HepG2 (cell line): ENCODE results near the gene EPHX1. TPM values are rescaled to one million over a fixed set of nuclear protein-coding genes. Genes with fewer than 3 reads are reported as not detected.

ENCODE experiments used
- ARID5B ChIP-seq: IDR thresholded peaks from 2 replicates; pipeline ENCODE4 v1.4.0; 2020; ENCODE audit warnings: mild to moderate bottlenecking, missing genetic modification reagents
- CBX5 ChIP-seq: sonication (generic); formaldehyde crosslinking; IDR thresholded peaks from 2 replicates; pipeline ENCODE4 v1.4.0; 2020; ENCODE audit warnings: missing genetic modification reagents, borderline replicate concordance
- DMAP1 ChIP-seq: IDR thresholded peaks from 2 replicates; pipeline ENCODE4 v1.6.1; 2016
- ETV5 ChIP-seq: IDR thresholded peaks from 2 replicates; pipeline ENCODE4 v1.6.1; 2018; ENCODE audit warnings: missing biosample characterization, missing genetic modification reagents, inconsistent platforms, borderline replicate concordance
- GFI1 ChIP-seq: sonication (generic); formaldehyde crosslinking; IDR thresholded peaks from 2 replicates; pipeline ENCODE4 v1.5.0; 2020; ENCODE audit warnings: missing genetic modification reagents, mild to moderate bottlenecking, borderline replicate concordance
- JUND ChIP-seq: sonication (generic); formaldehyde crosslinking; IDR thresholded peaks from 2 replicates; pipeline ENCODE4 v1.8.0; 2022; ENCODE audit warnings: mild to moderate bottlenecking, missing genetic modification reagents
- KLF9 ChIP-seq: IDR thresholded peaks from 2 replicates; pipeline ENCODE4 v1.6.1; 2016; ENCODE audit warnings: low read depth
- MTA3 ChIP-seq: sonication (generic); formaldehyde crosslinking; IDR thresholded peaks from 2 replicates; pipeline ENCODE4 v1.4.0; 2020; ENCODE audit warnings: missing genetic modification reagents
- NFKB2 ChIP-seq: sonication (generic); formaldehyde crosslinking; IDR thresholded peaks from 2 replicates; pipeline ENCODE4 v1.4.0; 2020; ENCODE audit warnings: missing genetic modification reagents, borderline replicate concordance
- RARA ChIP-seq: IDR thresholded peaks from 2 replicates; pipeline ENCODE4 v1.6.1; 2016; ENCODE audit warnings: missing genetic modification reagents, missing compliant biosample characterization
- SIN3A ChIP-seq: IDR thresholded peaks from 2 replicates; pipeline ENCODE4 v1.6.1; 2011; ENCODE audit warnings: low read depth, mild to moderate bottlenecking, control low read depth, low read length, borderline replicate concordance
- TAF1 ChIP-seq: sonication (generic); formaldehyde crosslinking; IDR thresholded peaks from 2 replicates; pipeline ENCODE4 v1.4.0; 2020; ENCODE audit warnings: missing genetic modification reagents
- YEATS4 ChIP-seq: sonication (generic); formaldehyde crosslinking; IDR thresholded peaks from 2 replicates; pipeline ENCODE4 v1.4.0; 2020; ENCODE audit warnings: missing genetic modification reagents, borderline replicate concordance
- ZBTB21 ChIP-seq: sonication (generic); formaldehyde crosslinking; IDR thresholded peaks from 2 replicates; pipeline ENCODE4 v1.4.0; 2020; ENCODE audit warnings: missing genetic modification reagents
- ZNF101 ChIP-seq: sonication (generic); formaldehyde crosslinking; IDR thresholded peaks from 2 replicates; pipeline ENCODE4 v1.4.0; 2020; ENCODE audit warnings: mild to moderate bottlenecking, low read depth, missing genetic modification reagents, borderline replicate concordance
- ZNF121 ChIP-seq: sonication (generic); formaldehyde crosslinking; IDR thresholded peaks from 2 replicates; pipeline ENCODE4 v1.5.0; 2020; ENCODE audit warnings: mild to moderate bottlenecking, missing genetic modification reagents
- ZNF317 ChIP-seq: sonication (generic); formaldehyde crosslinking; IDR thresholded peaks from 2 replicates; pipeline ENCODE4 v1.5.0; 2020; ENCODE audit warnings: mild to moderate bottlenecking, missing genetic modification reagents
- ZSCAN9 ChIP-seq: IDR thresholded peaks from 2 replicates; pipeline ENCODE4 v1.6.1; 2016; ENCODE audit warnings: borderline replicate concordance
- polyA plus RNA-seq, 8 experiments: library from polyadenylated mRNA; depleted of rRNA in 3 of 8; stranded (reverse) in 7 of 8; unstranded in 1 of 8; fragments of >200 nt; fragmentation: Illumina TruSeq in 4 of 8; extraction: Trizol in 4 of 8; gene quantifications; 2 replicates each; pipeline versions ENCODE4 v1.2.1 to v1.2.3, GENCODE V29; 2011 to 2016; ENCODE audit warnings: low read depth in 4 of 8, missing spikeins in 1 of 8, mixed read lengths in 1 of 8; ENCODE audit not compliant: insufficient read depth in 1 of 8
- total RNA-seq, 5 experiments: library from RNA; depleted of rRNA; stranded (reverse); fragments of >200 nt; fragmentation: Illumina TruSeq; extraction: Trizol; gene quantifications; 2 replicates each; pipeline ENCODE4 v1.2.3, GENCODE V29; 2016; ENCODE audit warnings: low read depth in 1 of 5
- TF ChIP-seq, protein P1 (sequence below): sonication (generic); formaldehyde crosslinking; IDR thresholded peaks from 2 replicates; pipeline ENCODE4 v1.8.0; 2022; ENCODE audit warnings: mild to moderate bottlenecking, missing genetic modification reagents, moderate library complexity
- TF ChIP-seq, protein P2 (sequence below): sonication (generic); formaldehyde crosslinking; IDR thresholded peaks from 2 replicates; pipeline ENCODE4 v1.5.0; 2020; ENCODE audit warnings: mild to moderate bottlenecking, missing genetic modification reagents, borderline replicate concordance
- TF ChIP-seq, protein P3 (sequence below): sonication (generic); formaldehyde crosslinking; IDR thresholded peaks from 2 replicates; pipeline ENCODE4 v1.4.0; 2020; ENCODE audit warnings: missing genetic modification reagents

Gene EPHX1
- total and polyA plus RNA-seq, 2 of the 13 experiments (the other 11 are each of a cell fraction or from before 2014, with no cell fraction given): 27.7 to 36.5 TPM

GRCh38 chr1:225813214-225813964 is 3.5 kb downstream of the EPHX1 start (continued):
- TF ChIP-seq NFKB2 (CRISPR knock-in tag): no peak
- TF ChIP-seq, protein P1, sequence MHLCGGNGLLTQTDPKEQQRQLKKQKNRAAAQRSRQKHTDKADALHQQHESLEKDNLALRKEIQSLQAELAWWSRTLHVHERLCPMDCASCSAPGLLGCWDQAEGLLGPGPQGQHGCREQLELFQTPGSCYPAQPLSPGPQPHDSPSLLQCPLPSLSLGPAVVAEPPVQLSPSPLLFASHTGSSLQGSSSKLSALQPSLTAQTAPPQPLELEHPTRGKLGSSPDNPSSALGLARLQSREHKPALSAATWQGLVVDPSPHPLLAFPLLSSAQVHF (CRISPR knock-in tag): no peak
- peak; percentile 41; the same call in 1 of the 2 replicates for TF ChIP-seq TAF1 (CRISPR knock-in tag)
- peak; percentile 82; the same call in 1 of the 2 replicates for TF ChIP-seq YEATS4
- TF ChIP-seq ETV5 (CRISPR knock-in tag): peak; percentile 93
- TF ChIP-seq ZNF121: no peak
- TF ChIP-seq, protein P2, sequence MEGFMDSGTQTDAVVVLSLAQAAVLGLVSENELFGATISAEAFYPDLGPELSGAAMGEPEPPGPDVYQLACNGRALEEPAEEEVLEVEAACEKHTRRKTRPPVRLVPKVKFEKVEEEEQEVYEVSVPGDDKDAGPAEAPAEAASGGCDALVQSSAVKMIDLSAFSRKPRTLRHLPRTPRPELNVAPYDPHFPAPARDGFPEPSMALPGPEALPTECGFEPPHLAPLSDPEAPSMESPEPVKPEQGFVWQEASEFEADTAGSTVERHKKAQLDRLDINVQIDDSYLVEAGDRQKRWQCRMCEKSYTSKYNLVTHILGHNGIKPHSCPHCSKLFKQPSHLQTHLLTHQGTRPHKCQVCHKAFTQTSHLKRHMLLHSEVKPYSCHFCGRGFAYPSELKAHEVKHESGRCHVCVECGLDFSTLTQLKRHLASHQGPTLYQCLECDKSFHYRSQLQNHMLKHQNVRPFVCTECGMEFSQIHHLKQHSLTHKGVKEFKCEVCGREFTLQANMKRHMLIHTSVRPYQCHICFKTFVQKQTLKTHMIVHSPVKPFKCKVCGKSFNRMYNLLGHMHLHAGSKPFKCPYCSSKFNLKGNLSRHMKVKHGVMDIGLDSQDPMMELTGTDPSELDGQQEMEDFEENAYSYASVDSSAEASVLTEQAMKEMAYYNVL (CRISPR knock-in tag): peak; percentile 95
- TF ChIP-seq MTA3 (CRISPR knock-in tag): no peak
- TF ChIP-seq GFI1 (CRISPR knock-in tag): peak; percentile 80
- TF ChIP-seq ARID5B: peak; percentile 98
- TF ChIP-seq ZNF317 (CRISPR knock-in tag): peak; percentile 97
- no peak for TF ChIP-seq ZNF101 (CRISPR knock-in tag)
- peak; percentile 72; the same call in 1 of the 2 replicates for TF ChIP-seq CBX5 (CRISPR knock-in tag)
- peak; percentile 91 for TF ChIP-seq ZSCAN9 (CRISPR knock-in tag)
- TF ChIP-seq, protein P3, sequence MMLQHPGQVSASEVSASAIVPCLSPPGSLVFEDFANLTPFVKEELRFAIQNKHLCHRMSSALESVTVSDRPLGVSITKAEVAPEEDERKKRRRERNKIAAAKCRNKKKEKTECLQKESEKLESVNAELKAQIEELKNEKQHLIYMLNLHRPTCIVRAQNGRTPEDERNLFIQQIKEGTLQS: peak; percentile 39; the same call in 1 of the 2 replicates
- TF ChIP-seq KLF9: peak; percentile 96
- TF ChIP-seq ZBTB21 (CRISPR knock-in tag): 0 out of 2 replicates have a peak, but pooled peaks have one; percentile 17
- peak; percentile 98 for TF ChIP-seq RARA (CRISPR knock-in tag)
- TF ChIP-seq SIN3A: peak; percentile 87; the same call in 1 of the 2 replicates
- TF ChIP-seq JUND (CRISPR knock-in tag): peak; percentile 60; the same call in 1 of the 2 replicates
- peak; percentile 86 for TF ChIP-seq DMAP1 (CRISPR knock-in tag)
